Rectal smooth muscle tissue (tissue), 1 donor: ENCODE results near the gene PEX11G.
A peak's percentile ranks its signal among the peaks of the same experiment; 100 is the strongest.

Experiments used
- H3K27ac ChIP-seq: one replicate; pipeline ENCODE4 v1.7.0; 2013; ENCODE audit warnings: low read depth, low read length, inconsistent platforms
- H3K27me3 ChIP-seq: one replicate; pipeline ENCODE4 v1.7.0; 2013; ENCODE audit warnings: low read length; ENCODE audit not compliant: control insufficient read depth, insufficient read depth
- H3K36me3 ChIP-seq: one replicate; pipeline ENCODE4 v1.7.0; 2013; ENCODE audit warnings: low read length; ENCODE audit not compliant: control insufficient read depth, insufficient read depth
- H3K4me1 ChIP-seq: one replicate; pipeline ENCODE4 v1.7.0; 2013; ENCODE audit warnings: low read length; ENCODE audit not compliant: control insufficient read depth, insufficient read depth
- H3K4me3 ChIP-seq: one replicate; pipeline ENCODE4 v1.7.0; 2013; ENCODE audit warnings: low read length
- H3K9ac ChIP-seq: one replicate; pipeline ENCODE4 v1.7.0; 2013; ENCODE audit warnings: low read length

PEX11G gene

DNA sequence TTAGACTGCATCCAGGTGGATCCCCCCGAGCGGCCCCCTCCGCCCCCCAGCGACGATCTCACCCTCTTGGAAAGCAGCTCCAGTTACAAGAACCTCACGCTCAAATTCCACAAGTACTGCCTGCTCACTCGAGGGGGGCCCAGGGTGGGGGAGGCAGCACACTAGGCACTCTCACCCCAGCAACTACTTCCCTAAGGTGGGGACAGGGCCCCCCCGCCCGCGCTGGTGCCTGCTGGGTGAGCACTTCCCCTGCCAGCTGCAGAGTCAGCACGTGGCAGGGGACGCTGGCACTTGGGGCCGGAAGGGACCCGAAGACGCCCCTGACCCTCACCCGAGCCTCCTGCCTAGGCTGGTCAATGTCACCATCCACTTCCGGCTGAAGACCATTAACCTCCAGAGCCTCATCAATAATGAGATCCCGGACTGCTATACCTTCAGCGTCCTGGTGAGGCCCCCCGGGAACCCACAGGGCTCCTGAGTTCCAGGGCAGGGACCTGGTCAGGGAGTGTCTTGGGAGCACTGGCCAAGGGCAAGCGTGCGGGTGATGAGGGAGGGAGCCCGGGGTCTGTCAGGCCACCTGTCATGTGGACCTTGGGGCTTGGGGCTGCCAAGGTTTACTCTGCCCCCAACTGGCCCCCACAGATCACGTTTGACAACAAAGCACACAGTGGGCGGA lies 38.8 kb upstream of the PEX11G start:
- Histone ChIP-seq H3K27me3 (no peaks in the 10 kb centered on the region), H3K36me3 (peaks cover 11% of the 10 kb centered on the region), H3K4me3 (no peak overlapping the region), H3K9ac (no peak overlapping the region), H3K27ac (no peak overlapping the region), H3K4me1 (peaks cover 3% of the 10 kb centered on the region)

- Histone ChIP-seq H3K9ac (no peak overlapping the region), H3K36me3 (peaks cover 11% of the 10 kb centered on the region), H3K4me3 (no peak overlapping the region), H3K27me3 (no peaks in the 10 kb centered on the region), H3K4me1 (peaks cover 8% of the 10 kb centered on the region), H3K27ac (no peak overlapping the region)
Observed at GRCh38 chr19:7526059-7526929, 37.5 kb upstream of the PEX11G start.

GRCh38 chr19:7524992-7525739 lies 36.3 kb upstream of the PEX11G start:
- peaks cover 8% of the 10 kb centered on the region for H3K4me1 ChIP-seq
- no peaks in the 10 kb centered on the region for H3K27me3 ChIP-seq
- no peak overlapping the region for H3K4me3 ChIP-seq
- H3K36me3 ChIP-seq, result peaks cover 11% of the 10 kb centered on the region
- no peak overlapping the region for H3K27ac ChIP-seq
- H3K9ac ChIP-seq, result no peak overlapping the region

DNA sequence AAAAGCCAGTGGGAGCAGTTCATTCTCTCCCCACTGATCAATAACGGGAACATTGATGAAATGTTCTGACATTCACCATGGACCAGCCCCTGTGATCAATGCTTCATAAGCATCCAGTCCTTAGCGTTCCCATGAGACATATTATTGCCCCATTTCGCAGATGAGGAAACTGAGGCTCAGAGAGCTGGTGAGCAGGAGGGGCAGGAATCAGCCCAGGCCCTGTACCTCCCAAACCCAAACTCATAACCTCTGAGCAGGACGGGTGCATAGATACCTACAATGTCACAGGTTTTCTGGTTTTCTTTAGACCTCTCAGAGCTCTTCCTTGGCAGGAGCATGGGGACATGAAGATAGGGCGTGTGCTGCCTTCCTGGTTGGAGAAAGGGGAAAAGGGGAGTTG lies 35.7 kb upstream of the PEX11G start:
- H3K4me3 ChIP-seq, result no peak overlapping the region
- no peak overlapping the region for H3K27ac ChIP-seq
- peaks cover 13% of the 10 kb centered on the region for H3K36me3 ChIP-seq
- no peak overlapping the region for H3K9ac ChIP-seq
- peaks cover 8% of the 10 kb centered on the region for H3K4me1 ChIP-seq
- H3K27me3 ChIP-seq, result no peaks in the 10 kb centered on the region

DNA sequence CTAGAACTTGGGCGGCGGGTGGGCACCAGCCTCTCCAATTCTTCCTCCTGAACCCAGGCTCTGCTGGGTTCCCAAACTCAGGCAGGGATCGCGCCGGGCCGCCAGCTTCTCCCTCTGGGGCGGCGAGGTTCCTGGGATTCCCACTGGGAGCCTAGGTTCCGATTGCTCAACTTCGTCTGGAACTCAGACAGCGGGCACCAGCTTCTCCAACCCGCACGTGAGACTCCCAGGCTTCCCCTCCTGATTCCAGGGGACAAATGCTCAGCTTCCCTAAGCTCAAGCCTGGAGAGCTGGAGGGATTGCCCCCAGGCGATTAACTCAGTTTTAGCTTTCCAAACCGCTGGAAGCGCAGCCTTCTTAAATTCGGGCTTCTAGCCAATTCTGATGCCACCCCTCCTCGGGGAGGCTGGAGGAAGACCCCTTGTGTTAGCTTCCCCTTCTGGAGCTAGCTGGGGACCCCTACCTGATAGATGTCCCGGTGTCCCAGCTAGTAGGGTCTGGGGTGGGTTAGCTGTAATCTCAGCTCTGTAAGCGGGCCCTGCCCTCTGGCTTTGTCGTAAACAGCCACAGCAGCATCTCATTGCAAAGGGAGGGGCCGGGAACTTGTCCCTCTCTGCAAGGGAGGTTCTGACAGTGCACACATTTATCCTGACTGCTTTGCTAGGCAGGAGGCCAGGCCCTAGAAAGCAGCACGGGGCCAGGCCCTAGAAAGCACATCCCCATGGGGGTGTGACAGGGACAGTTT lies 34.3 kb upstream of the PEX11G start:
- Histone ChIP-seq H3K4me3 (peak overlapping the region; percentile 79), H3K4me1 (peaks cover 8% of the 10 kb centered on the region), H3K27ac (no peak overlapping the region), H3K27me3 (no peaks in the 10 kb centered on the region), H3K36me3 (peaks cover 8% of the 10 kb centered on the region), H3K9ac (peak overlapping the region; percentile 70)

DNA sequence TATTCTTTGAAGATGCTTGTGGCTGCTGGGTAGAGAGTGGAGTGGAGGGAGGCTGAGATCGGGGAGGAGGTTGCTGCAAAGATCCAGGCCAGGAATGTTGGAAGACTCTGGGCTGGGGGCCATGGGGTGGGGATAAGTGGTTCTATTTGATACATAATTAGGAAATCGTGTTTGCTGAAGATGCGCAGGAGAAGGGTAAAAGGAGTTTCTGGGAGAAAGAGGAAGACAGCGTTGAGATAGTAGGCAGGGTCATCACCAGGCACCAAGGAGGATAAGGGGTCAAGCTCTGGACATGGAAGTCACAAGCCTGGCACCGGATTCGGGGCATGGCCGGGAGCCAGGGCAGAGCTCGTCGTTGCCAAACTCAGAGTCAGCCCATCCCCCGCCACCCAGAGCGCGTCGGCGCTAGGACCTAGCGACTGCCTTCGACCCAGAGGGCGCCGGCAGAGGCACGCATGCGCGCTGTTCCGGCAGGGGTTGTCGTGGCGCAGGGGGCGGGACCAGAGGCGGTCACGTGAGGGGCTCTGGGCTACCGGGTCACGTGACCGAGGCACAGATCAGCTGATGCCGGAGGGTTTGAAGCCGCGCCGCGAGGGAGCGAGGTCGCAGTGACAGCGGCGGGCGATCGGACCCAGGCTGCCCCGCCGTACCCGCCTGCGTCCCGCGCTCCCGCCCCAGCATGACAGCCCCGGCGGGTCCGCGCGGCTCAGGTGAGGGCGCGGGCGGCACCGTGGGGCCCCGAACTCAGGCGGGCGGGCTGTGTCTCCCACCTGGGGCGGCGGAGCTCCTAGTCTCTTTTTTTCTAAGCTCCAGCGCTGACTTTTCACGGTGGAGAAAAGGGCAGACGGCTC lies 33.5 kb upstream of the PEX11G start, which contains the start of gene MCOLN1:
Gene MCOLN1 (plus strand): TSS at position 553 of the 851 bp plus-strand sequence. CDS start 127 bp downstream, at position 680.
- H3K4me1 ChIP-seq, result peaks cover 8% of the 10 kb centered on the region
- peak within 1 kb of the TSS; percentile 79 for H3K4me3 ChIP-seq
- peaks cover 8% of the 10 kb centered on the region for H3K36me3 ChIP-seq
- H3K27ac ChIP-seq, result peak within 1 kb of the TSS; percentile 16
- peak within 1 kb of the TSS; percentile 70 for H3K9ac ChIP-seq
- no peaks in the 10 kb centered on the region for H3K27me3 ChIP-seq

- Histone ChIP-seq H3K27ac (peak overlapping the region; percentile 16), H3K9ac (no peak overlapping the region), H3K4me3 (peak overlapping the region; percentile 67), H3K27me3 (no peaks in the 10 kb centered on the region), H3K4me1 (peaks cover 11% of the 10 kb centered on the region), H3K36me3 (peaks cover 8% of the 10 kb centered on the region)
Observed at GRCh38 chr19:7521551-7522071, 32.8 kb upstream of the PEX11G start.

DNA sequence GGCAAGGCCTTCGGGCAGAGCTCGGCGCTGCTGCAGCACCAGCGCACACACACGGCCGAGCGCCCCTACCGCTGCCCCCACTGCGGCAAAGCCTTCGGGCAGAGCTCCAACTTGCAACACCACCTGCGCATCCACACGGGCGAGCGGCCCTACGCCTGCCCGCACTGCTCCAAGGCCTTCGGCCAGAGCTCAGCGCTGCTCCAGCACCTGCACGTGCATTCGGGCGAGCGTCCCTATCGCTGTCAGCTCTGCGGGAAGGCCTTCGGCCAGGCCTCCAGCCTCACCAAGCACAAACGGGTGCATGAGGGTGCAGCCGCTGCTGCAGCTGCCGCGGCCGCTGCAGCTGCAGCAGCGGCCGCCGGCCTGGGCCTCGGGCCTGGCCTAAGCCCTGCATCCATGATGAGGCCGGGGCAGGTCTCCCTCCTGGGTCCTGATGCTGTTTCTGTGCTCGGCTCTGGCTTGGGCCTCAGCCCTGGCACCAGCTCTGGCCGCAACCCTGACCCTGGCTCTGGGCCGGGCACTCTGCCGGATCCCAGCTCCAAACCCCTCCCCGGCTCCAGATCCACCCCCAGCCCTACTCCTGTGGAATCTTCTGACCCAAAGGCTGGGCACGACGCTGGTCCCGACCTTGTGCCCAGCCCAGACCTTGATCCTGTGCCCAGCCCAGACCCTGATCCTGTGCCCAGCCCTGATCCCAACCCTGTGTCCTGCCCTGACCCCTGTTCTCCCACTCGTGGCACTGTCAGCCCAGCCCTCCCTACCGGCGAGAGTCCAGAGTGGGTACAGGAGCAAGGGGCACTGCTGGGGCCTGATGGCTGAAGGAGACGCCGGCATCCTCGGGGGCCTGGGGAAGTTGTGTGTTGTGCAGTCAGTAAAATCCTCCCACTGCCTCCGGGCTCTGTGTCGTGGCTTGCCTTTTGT lies 31.6 kb upstream of the PEX11G start:
- H3K27ac ChIP-seq, result no peak overlapping the region
- H3K4me3 ChIP-seq, result no peak overlapping the region
- no peaks in the 10 kb centered on the region for H3K27me3 ChIP-seq
- no peak overlapping the region for H3K9ac ChIP-seq
- H3K36me3 ChIP-seq, result peaks cover 6% of the 10 kb centered on the region
- H3K4me1 ChIP-seq, result peaks cover 17% of the 10 kb centered on the region

GRCh38 chr19:7519361-7520130 lies 30.7 kb upstream of the PEX11G start:
- no peak overlapping the region for H3K9ac ChIP-seq
- H3K4me1 ChIP-seq, result peaks cover 19% of the 10 kb centered on the region
- H3K4me3 ChIP-seq, result no peak overlapping the region
- no peak overlapping the region for H3K27ac ChIP-seq
- H3K36me3 ChIP-seq, result peaks cover 5% of the 10 kb centered on the region
- H3K27me3 ChIP-seq, result no peaks in the 10 kb centered on the region

DNA sequence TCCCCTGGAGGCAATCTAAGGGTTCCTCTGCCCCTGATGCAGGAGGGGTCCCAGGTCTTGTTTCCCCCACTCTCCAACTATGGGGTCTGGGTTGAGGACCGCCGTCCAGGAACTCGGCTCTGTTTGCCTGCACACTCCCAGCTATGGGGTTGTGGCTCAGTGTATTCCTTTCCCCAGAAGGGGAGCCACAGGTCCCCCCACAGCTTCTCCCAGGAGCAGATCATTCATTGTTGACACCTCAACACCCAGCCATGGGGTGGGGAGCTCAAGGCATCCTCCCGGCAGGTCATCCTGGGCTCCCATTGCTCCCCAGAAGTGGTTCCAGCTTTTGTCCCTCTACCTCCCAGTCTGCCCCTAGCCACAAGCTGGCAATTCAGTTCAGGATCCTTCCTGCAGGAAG lies 28.0 kb upstream of the PEX11G start:
- Histone ChIP-seq H3K27ac (peak overlapping the region; percentile 78), H3K9ac (peak overlapping the region; percentile 46), H3K4me1 (peaks cover 12% of the 10 kb centered on the region), H3K4me3 (peak overlapping the region; percentile 86), H3K27me3 (no peaks in the 10 kb centered on the region), H3K36me3 (peaks cover 2% of the 10 kb centered on the region)
